Epithelial cell of esophagus (primary cell): ENCODE results near the gene CPXM2.

Experiments
- DNase-seq: peaks from one replicate; pipeline ENCODE4 v3.0.0; 2010; ENCODE audit warnings: low read depth
- H3K4me3 ChIP-seq: 2 replicates; pipeline ENCODE4 v1.5.1; 2011; ENCODE audit warnings: mild to moderate bottlenecking, low read length, control low read depth
- CTCF ChIP-seq: IDR thresholded peaks from 2 replicates; pipeline ENCODE4 v1.5.1; 2011; ENCODE audit warnings: low read depth, mild to moderate bottlenecking, low read length, control low read depth, inconsistent platforms; ENCODE audit not compliant: insufficient read depth; ENCODE audit errors: missing control alignments

CPXM2 gene

GRCh38 chr10:123781956-123782500, 109.6 kb downstream of the CPXM2 start:
- H3K4me3 ChIP-seq = no peak overlapping the region
- DNase-seq = peak; percentile 58
- no peak for TF ChIP-seq CTCF

GRCh38 chr10:123781324-123781900, 110.2 kb downstream of the CPXM2 start:
- no peak overlapping the region for H3K4me3 ChIP-seq
- DNase-seq = no peak
- no peak for TF ChIP-seq CTCF

- DNase-seq = no peak
- TF ChIP-seq CTCF = no peak
- no peak overlapping the region for H3K4me3 ChIP-seq
Observed at GRCh38 chr10:123778719-123779517, 112.7 kb downstream of the CPXM2 start.

- no peak for TF ChIP-seq CTCF
- H3K4me3 ChIP-seq = no peak overlapping the region
- DNase-seq = no peak
Observed at GRCh38 chr10:123777881-123778280, 113.7 kb downstream of the CPXM2 start.

GRCh38 chr10:123774132-123774742, 117.4 kb downstream of the CPXM2 start:
- DNase-seq = no peak
- no peak overlapping the region for H3K4me3 ChIP-seq
- TF ChIP-seq CTCF = no peak

- DNase-seq = no peak
- H3K4me3 ChIP-seq = no peak overlapping the region
- no peak for TF ChIP-seq CTCF
Observed at GRCh38 chr10:123772645-123773508, 118.7 kb downstream of the CPXM2 start.
